Measurements from ENCODE around the gene BLOC1S2. TPM values are rescaled to one million over a fixed set of nuclear protein-coding genes. Genes with fewer than 3 reads are reported as not detected.

The BLOC1S2 gene
- total RNA-seq, 1 experiment from 2014 or later = 54.1 TPM

- ATAC-seq (no peak), DNase-seq (ENCODE audit: low spot score) (no peak)
- POLR2A ChIA-PET = no interaction called here
- CTCF ChIA-PET = interaction anchor here (1.4 kb wide), 1 partner anchor 24 kb away, joined by 3 read pairs; no protein-coding TSS in a partner anchor
- no peak overlapping the region for H3K27ac Mint-ChIP-seq
- no peaks in the 10 kb centered on the region for H3K4me1 Mint-ChIP-seq
- H3K36me3 Mint-ChIP-seq = no peaks in the 10 kb centered on the region
- TF ChIP-seq NFATC4 (CRISPR knock-in tag; IDR thresholded peaks at IDR 0.05) (no peak), STAT6 (CRISPR knock-in tag; conservative IDR thresholded peaks at IDR 0.05; ENCODE audit: low read depth) (no peak), USF2 (CRISPR knock-in tag; IDR thresholded peaks at IDR 0.05) (no peak), JAZF1 (CRISPR knock-in tag; IDR thresholded peaks at IDR 0.05) (no peak), TP53 (CRISPR knock-in tag; IDR thresholded peaks at IDR 0.05) (no peak), ELF4 (CRISPR knock-in tag; IDR thresholded peaks at IDR 0.05; ENCODE audit: low read depth) (no peak), ZNF281 (CRISPR knock-in tag; IDR thresholded peaks at IDR 0.05) (no peak)
- TF ChIP-seq, protein P1, sequence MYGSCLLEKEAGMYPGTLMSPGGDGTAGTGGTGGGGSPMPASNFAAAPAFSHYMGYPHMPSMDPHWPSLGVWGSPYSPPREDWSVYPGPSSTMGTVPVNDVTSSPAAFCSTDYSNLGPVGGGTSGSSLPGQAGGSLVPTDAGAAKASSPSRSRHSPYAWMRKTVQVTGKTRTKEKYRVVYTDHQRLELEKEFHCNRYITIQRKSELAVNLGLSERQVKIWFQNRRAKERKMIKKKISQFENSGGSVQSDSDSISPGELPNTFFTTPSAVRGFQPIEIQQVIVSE (CRISPR knock-in tag; IDR thresholded peaks at IDR 0.05; ENCODE audit: borderline replicate concordance) = no peak
- TF ChIP-seq, protein P2, sequence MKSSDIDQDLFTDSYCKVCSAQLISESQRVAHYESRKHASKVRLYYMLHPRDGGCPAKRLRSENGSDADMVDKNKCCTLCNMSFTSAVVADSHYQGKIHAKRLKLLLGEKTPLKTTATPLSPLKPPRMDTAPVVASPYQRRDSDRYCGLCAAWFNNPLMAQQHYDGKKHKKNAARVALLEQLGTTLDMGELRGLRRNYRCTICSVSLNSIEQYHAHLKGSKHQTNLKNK (CRISPR knock-in tag; IDR thresholded peaks at IDR 0.05) = no peak
- peaks cover 50% of the 10 kb centered on the region for H3K27me3 Mint-ChIP-seq (ENCODE audit: low read depth)
- no peaks in the 10 kb centered on the region for H3K9me3 Mint-ChIP-seq
- no peak overlapping the region for H3K4me3 Mint-ChIP-seq
Measured at GRCh38 chr10:100327007-100327717, 40.7 kb upstream of the BLOC1S2 start.

- H3K9me3 Mint-ChIP-seq = no peaks in the 10 kb centered on the region
- no peaks in the 10 kb centered on the region for H3K4me1 Mint-ChIP-seq
- POLR2A ChIA-PET = no interaction called here
- ATAC-seq (peak; percentile 92), DNase-seq (ENCODE audit: low spot score) (peak; percentile 67)
- H3K36me3 Mint-ChIP-seq = no peaks in the 10 kb centered on the region
- H3K4me3 Mint-ChIP-seq = no peak overlapping the region
- no peak overlapping the region for H3K27ac Mint-ChIP-seq
- H3K27me3 Mint-ChIP-seq (ENCODE audit: low read depth) = peaks cover 36% of the 10 kb centered on the region
- CTCF ChIA-PET = interaction anchor here (0.6 to 1.6 kb wide), 3 partner anchors 9 to 194 kb away, joined by 4 to 5 read pairs (median 4); no protein-coding TSS in a partner anchor
- TF ChIP-seq ZNF121 (CRISPR knock-in tag; IDR thresholded peaks at IDR 0.05) (no peak), NR2C2 (CRISPR knock-in tag; IDR thresholded peaks at IDR 0.05) (no peak), USF1 (CRISPR knock-in tag; IDR thresholded peaks at IDR 0.05) (0 out of 2 replicates have a peak, but pooled peaks have one; percentile 33), TEAD4 (CRISPR knock-in tag; IDR thresholded peaks at IDR 0.05) (peak; percentile 81)
- TF ChIP-seq, protein P3, sequence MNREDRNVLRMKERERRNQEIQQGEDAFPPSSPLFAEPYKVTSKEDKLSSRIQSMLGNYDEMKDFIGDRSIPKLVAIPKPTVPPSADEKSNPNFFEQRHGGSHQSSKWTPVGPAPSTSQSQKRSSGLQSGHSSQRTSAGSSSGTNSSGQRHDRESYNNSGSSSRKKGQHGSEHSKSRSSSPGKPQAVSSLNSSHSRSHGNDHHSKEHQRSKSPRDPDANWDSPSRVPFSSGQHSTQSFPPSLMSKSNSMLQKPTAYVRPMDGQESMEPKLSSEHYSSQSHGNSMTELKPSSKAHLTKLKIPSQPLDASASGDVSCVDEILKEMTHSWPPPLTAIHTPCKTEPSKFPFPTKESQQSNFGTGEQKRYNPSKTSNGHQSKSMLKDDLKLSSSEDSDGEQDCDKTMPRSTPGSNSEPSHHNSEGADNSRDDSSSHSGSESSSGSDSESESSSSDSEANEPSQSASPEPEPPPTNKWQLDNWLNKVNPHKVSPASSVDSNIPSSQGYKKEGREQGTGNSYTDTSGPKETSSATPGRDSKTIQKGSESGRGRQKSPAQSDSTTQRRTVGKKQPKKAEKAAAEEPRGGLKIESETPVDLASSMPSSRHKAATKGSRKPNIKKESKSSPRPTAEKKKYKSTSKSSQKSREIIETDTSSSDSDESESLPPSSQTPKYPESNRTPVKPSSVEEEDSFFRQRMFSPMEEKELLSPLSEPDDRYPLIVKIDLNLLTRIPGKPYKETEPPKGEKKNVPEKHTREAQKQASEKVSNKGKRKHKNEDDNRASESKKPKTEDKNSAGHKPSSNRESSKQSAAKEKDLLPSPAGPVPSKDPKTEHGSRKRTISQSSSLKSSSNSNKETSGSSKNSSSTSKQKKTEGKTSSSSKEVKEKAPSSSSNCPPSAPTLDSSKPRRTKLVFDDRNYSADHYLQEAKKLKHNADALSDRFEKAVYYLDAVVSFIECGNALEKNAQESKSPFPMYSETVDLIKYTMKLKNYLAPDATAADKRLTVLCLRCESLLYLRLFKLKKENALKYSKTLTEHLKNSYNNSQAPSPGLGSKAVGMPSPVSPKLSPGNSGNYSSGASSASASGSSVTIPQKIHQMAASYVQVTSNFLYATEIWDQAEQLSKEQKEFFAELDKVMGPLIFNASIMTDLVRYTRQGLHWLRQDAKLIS (CRISPR knock-in tag; IDR thresholded peaks at IDR 0.05; ENCODE audit: borderline replicate concordance) = no peak
- TF ChIP-seq, protein P4, sequence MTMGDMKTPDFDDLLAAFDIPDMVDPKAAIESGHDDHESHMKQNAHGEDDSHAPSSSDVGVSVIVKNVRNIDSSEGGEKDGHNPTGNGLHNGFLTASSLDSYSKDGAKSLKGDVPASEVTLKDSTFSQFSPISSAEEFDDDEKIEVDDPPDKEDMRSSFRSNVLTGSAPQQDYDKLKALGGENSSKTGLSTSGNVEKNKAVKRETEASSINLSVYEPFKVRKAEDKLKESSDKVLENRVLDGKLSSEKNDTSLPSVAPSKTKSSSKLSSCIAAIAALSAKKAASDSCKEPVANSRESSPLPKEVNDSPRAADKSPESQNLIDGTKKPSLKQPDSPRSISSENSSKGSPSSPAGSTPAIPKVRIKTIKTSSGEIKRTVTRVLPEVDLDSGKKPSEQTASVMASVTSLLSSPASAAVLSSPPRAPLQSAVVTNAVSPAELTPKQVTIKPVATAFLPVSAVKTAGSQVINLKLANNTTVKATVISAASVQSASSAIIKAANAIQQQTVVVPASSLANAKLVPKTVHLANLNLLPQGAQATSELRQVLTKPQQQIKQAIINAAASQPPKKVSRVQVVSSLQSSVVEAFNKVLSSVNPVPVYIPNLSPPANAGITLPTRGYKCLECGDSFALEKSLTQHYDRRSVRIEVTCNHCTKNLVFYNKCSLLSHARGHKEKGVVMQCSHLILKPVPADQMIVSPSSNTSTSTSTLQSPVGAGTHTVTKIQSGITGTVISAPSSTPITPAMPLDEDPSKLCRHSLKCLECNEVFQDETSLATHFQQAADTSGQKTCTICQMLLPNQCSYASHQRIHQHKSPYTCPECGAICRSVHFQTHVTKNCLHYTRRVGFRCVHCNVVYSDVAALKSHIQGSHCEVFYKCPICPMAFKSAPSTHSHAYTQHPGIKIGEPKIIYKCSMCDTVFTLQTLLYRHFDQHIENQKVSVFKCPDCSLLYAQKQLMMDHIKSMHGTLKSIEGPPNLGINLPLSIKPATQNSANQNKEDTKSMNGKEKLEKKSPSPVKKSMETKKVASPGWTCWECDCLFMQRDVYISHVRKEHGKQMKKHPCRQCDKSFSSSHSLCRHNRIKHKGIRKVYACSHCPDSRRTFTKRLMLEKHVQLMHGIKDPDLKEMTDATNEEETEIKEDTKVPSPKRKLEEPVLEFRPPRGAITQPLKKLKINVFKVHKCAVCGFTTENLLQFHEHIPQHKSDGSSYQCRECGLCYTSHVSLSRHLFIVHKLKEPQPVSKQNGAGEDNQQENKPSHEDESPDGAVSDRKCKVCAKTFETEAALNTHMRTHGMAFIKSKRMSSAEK (CRISPR knock-in tag; IDR thresholded peaks at IDR 0.05; ENCODE audit: borderline replicate concordance) = no peak
Measured at GRCh38 chr10:100325158-100325557, 38.7 kb upstream of the BLOC1S2 start.
